Globus pallidus (tissue), 1 donor: Measurements from ENCODE around the gene ICAM3.
"Not testable (repeated sequence)": the region's sequence is repeated elsewhere in the genome, so short reads cannot be mapped to it uniquely, and the experiment has no call there.

Experiments used
- DNase-seq: peaks from one replicate; pipeline ENCODE4 v3.0.0-alpha.2; 2015; ENCODE audit warnings: low spot score

Gene ICAM3

GRCh38 chr19:10339380-10339960 is at the start of gene ICAM3:
Gene ICAM3, minus strand, starts transcription at chr19:10339624. Its CDS starts 10 bp downstream, at chr19:10339614.
- no peak for DNase-seq

- peak; percentile 65 for DNase-seq
Observed at GRCh38 chr19:10388957-10389356, 49.5 kb upstream of the ICAM3 start.

- DNase-seq = no peak
Observed at GRCh38 chr19:10384580-10384979, 45.2 kb upstream of the ICAM3 start.

GRCh38 chr19:10383223-10383499 is 43.7 kb upstream of the ICAM3 start:
- not testable (repeated sequence) for DNase-seq

GRCh38 chr19:10380313-10381102 is 41.1 kb upstream of the ICAM3 start, which contains the start of gene TYK2:
Gene TYK2, minus strand, starts transcription at chr19:10380572. Its CDS starts 2,166 bp downstream, at chr19:10378406.
- DNase-seq = peak; percentile 98

GRCh38 chr19:10379880-10380312 is 40.5 kb upstream of the ICAM3 start:
- DNase-seq = no peak

GRCh38 chr19:10378124-10378523 is 38.7 kb upstream of the ICAM3 start:
- no peak for DNase-seq

- not testable (repeated sequence) for DNase-seq
Observed at GRCh38 chr19:10377140-10377640, 37.8 kb upstream of the ICAM3 start.

GRCh38 chr19:10374931-10375330 is 35.5 kb upstream of the ICAM3 start:
- no peak for DNase-seq

- no peak for DNase-seq
Observed at GRCh38 chr19:10372690-10373089, 33.3 kb upstream of the ICAM3 start.

GRCh38 chr19:10368101-10368803 is 28.8 kb upstream of the ICAM3 start:
- DNase-seq = no peak

- not testable (repeated sequence) for DNase-seq
Observed at GRCh38 chr19:10366950-10367512, 27.6 kb upstream of the ICAM3 start.

GRCh38 chr19:10365518-10365917 is 26.1 kb upstream of the ICAM3 start:
- DNase-seq = no peak

- DNase-seq = peak; percentile 35
Observed at GRCh38 chr19:10364644-10365043, 25.2 kb upstream of the ICAM3 start.

- DNase-seq = no peak
Observed at GRCh38 chr19:10363789-10364281, 24.4 kb upstream of the ICAM3 start.

GRCh38 chr19:10362259-10362658 is 22.8 kb upstream of the ICAM3 start:
- DNase-seq = no peak

GRCh38 chr19:10361569-10362011 is 22.2 kb upstream of the ICAM3 start:
- no peak for DNase-seq

GRCh38 chr19:10356431-10356830 is 17.0 kb upstream of the ICAM3 start:
- DNase-seq = no peak

GRCh38 chr19:10353793-10354391 is 14.5 kb upstream of the ICAM3 start:
- DNase-seq = no peak

- no peak for DNase-seq
Observed at GRCh38 chr19:10352764-10353671, 13.6 kb upstream of the ICAM3 start.

GRCh38 chr19:10346509-10346908 is 7.1 kb upstream of the ICAM3 start:
- DNase-seq = no peak
